H7 (cell line): ENCODE data around the gene RAB39A. TPM values are rescaled to one million over a fixed set of nuclear protein-coding genes. Genes with fewer than 3 reads are reported as not detected.
A peak's percentile ranks its signal among the peaks of the same experiment; 100 is the strongest.

ENCODE experiments used
- DNase-seq: peaks from one replicate; pipeline ENCODE4 v3.0.0; 2012
- H3K27me3 ChIP-seq: 2 replicates; pipeline ENCODE4 v1.6.0; 2011; ENCODE audit warnings: mild to moderate bottlenecking, low read length; ENCODE audit not compliant: control insufficient read depth, insufficient read depth
- H3K36me3 ChIP-seq: replicated peaks from 2 replicates; pipeline ENCODE4 v1.5.1; 2011; ENCODE audit warnings: low read length; ENCODE audit not compliant: control insufficient read depth, insufficient read depth
- H3K4me3 ChIP-seq: 2 replicates; pipeline ENCODE4 v1.5.1; 2011; ENCODE audit warnings: low read depth, mild to moderate bottlenecking, control low read depth, low read length, moderate library complexity; ENCODE audit not compliant: insufficient read depth
- total RNA-seq: library from RNA; depleted of rRNA; stranded (reverse); fragments of >200 nt; shearing (Covaris generic); gene quantifications from 2 replicates; pipeline ENCODE4 v1.2.3, GENCODE V29; 2014; rRNA removed

The RAB39A gene
- total RNA-seq, 1 experiment from 2014 or later: 7.2 TPM

- no peaks in the 10 kb centered on the region for H3K27me3 ChIP-seq
- no peak for DNase-seq
- no peaks in the 10 kb centered on the region for H3K36me3 ChIP-seq
- H3K4me3 ChIP-seq: no peak overlapping the region
Observed at GRCh38 chr11:107996006-107996776, 67.9 kb downstream of the RAB39A start.

- H3K36me3 ChIP-seq: no peaks in the 10 kb centered on the region
- DNase-seq: no peak
- no peaks in the 10 kb centered on the region for H3K27me3 ChIP-seq
- no peak overlapping the region for H3K4me3 ChIP-seq
Observed at GRCh38 chr11:107998761-107999160, 70.5 kb downstream of the RAB39A start.

- DNase-seq: peak; percentile 81
- Histone ChIP-seq H3K27me3 (no peaks in the 10 kb centered on the region), H3K4me3 (no peak overlapping the region), H3K36me3 (no peaks in the 10 kb centered on the region)
Observed at GRCh38 chr11:107999759-108000455, 71.7 kb downstream of the RAB39A start.

- Histone ChIP-seq H3K4me3 (no peak overlapping the region), H3K36me3 (no peaks in the 10 kb centered on the region), H3K27me3 (no peaks in the 10 kb centered on the region)
- DNase-seq: no peak
Observed at GRCh38 chr11:108002476-108002875, 74.2 kb downstream of the RAB39A start.

GRCh38 chr11:108003623-108004022 lies 75.4 kb downstream of the RAB39A start:
- no peaks in the 10 kb centered on the region for H3K36me3 ChIP-seq
- no peaks in the 10 kb centered on the region for H3K27me3 ChIP-seq
- DNase-seq: no peak
- H3K4me3 ChIP-seq: no peak overlapping the region

- no peaks in the 10 kb centered on the region for H3K36me3 ChIP-seq
- H3K27me3 ChIP-seq: no peaks in the 10 kb centered on the region
- no peak overlapping the region for H3K4me3 ChIP-seq
- no peak for DNase-seq
Observed at GRCh38 chr11:108007819-108008218, 79.6 kb downstream of the RAB39A start.

GRCh38 chr11:108008656-108009496 lies 80.6 kb downstream of the RAB39A start, which contains the start of gene CUL5:
Gene CUL5 (plus strand): TSS chr11:108008898. CDS start chr11:108009349, 451 bp downstream.
- Histone ChIP-seq H3K27me3 (no peaks in the 10 kb centered on the region), H3K4me3 (peak within 1 kb of the TSS; percentile 98), H3K36me3 (no peaks in the 10 kb centered on the region)
- peak; percentile 93 for DNase-seq

- Histone ChIP-seq H3K36me3 (no peaks in the 10 kb centered on the region), H3K4me3 (peak overlapping the region; percentile 98), H3K27me3 (no peaks in the 10 kb centered on the region)
- no peak for DNase-seq
Observed at GRCh38 chr11:108009497-108010370, 81.5 kb downstream of the RAB39A start.

- Histone ChIP-seq H3K36me3 (no peaks in the 10 kb centered on the region), H3K4me3 (no peak overlapping the region), H3K27me3 (no peaks in the 10 kb centered on the region)
- no peak for DNase-seq
Observed at GRCh38 chr11:108012139-108012725, 84.0 kb downstream of the RAB39A start.

Other genes with a start within 250 kb of the RAB39A start
- gene SLN, start 216.4 kb upstream of the RAB39A start, total RNA-seq: not detected in 2 replicates
- 28.3 and 34.9 TPM in 2 replicates for gene SLC35F2, start 69.7 kb upstream of the RAB39A start, total RNA-seq
- gene CUL5, start 80.5 kb downstream of the RAB39A start, total RNA-seq: 19.3 and 28.9 TPM in 2 replicates
- gene ACAT1, start 193.1 kb downstream of the RAB39A start, total RNA-seq: 28.9 and 39.1 TPM in 2 replicates